ENCODE results near the gene SELENOO.

The SELENOO gene

GRCh38 chr22:50178871-50179869 lies 21.6 kb upstream of the SELENOO start:
- Histone ChIP-seq H3K27ac (ENCODE audit: low read length) (no peak overlapping the region), H3K27me3 (ENCODE audit: control insufficient read depth, insufficient read depth, low read length) (no peaks in the 10 kb centered on the region), H3K36me3 (ENCODE audit: control insufficient read depth, insufficient read depth, low read length) (no peaks in the 10 kb centered on the region; the same call in 1 of the 2 replicates), H3K4me1 (ENCODE audit: control insufficient read depth, insufficient read depth, low read length) (peaks cover 6% of the 10 kb centered on the region), H3K9me3 (ENCODE audit: control insufficient read depth, insufficient read depth, low read length) (no peaks in the 10 kb centered on the region), H3K4me3 (ENCODE audit: low read length) (no peak overlapping the region)
- DNase-seq (ENCODE audit: low read depth, low spot score), result no peak
- no CpG with 5 or more reads among the region's 64 CpGs for WGBS (ENCODE audit: insufficient coverage, insufficient read length)

- WGBS (ENCODE audit: insufficient coverage, insufficient read length), result 100% methylated on average over 5 of the region's 39 CpGs
- no peaks in the 10 kb centered on the region for H3K9me3 ChIP-seq (ENCODE audit: control insufficient read depth, insufficient read depth, low read length)
- no peaks in the 10 kb centered on the region; the same call in 1 of the 2 replicates for H3K36me3 ChIP-seq (ENCODE audit: control insufficient read depth, insufficient read depth, low read length)
- DNase-seq (ENCODE audit: low read depth, low spot score), result no peak
- H3K27ac ChIP-seq (ENCODE audit: low read length), result no peak overlapping the region
- peaks cover 8% of the 10 kb centered on the region for H3K4me1 ChIP-seq (ENCODE audit: control insufficient read depth, insufficient read depth, low read length)
- H3K27me3 ChIP-seq (ENCODE audit: control insufficient read depth, insufficient read depth, low read length), result no peaks in the 10 kb centered on the region
- H3K4me3 ChIP-seq (ENCODE audit: low read length), result no peak overlapping the region
Observed at GRCh38 chr22:50179937-50180726, 20.7 kb upstream of the SELENOO start.

DNA sequence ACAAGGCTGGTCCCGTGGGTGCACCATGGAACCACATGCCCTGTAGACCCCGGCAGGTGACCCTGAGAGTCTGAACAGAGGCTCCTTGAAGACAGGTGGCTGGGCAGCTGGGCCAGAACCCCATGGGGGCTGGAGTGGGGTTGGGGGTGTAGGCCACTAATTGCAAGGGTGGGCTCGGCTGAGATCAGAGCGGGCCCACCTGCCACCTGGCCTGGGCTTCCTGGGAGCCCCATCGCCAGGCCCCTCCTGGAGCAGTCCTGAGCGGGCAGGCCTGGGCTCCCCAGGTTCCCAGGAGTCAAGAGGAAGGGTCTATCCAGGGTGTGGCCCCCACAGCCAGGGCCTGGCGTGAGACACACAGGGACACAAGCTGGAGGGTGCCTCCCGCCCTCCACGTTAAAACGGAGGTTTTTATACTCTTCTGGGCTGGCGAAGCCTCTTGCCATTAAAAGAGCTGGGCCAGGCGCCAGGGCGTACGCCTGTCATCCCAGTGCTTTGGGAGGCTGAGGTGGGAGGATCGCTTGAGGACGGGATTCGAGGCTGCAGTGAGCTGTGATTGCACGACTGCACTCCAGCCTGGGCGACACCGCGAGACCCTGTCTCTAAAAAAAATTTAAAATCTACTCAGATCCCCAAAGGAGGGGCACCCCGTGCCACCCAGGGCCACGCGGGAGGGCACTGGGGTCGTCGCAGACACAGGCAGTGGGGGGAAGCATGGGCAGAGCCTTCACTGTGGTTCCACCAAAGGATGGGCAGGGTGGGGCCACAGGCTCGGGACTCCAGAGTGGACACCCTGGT lies 19.9 kb upstream of the SELENOO start:
- no CpG with 5 or more reads among the region's 27 CpGs for WGBS (ENCODE audit: insufficient coverage, insufficient read length)
- Histone ChIP-seq H3K36me3 (ENCODE audit: control insufficient read depth, insufficient read depth, low read length) (no peaks in the 10 kb centered on the region; the same call in 1 of the 2 replicates), H3K4me3 (ENCODE audit: low read length) (no peak overlapping the region), H3K4me1 (ENCODE audit: control insufficient read depth, insufficient read depth, low read length) (peaks cover 8% of the 10 kb centered on the region), H3K9me3 (ENCODE audit: control insufficient read depth, insufficient read depth, low read length) (no peaks in the 10 kb centered on the region), H3K27me3 (ENCODE audit: control insufficient read depth, insufficient read depth, low read length) (no peaks in the 10 kb centered on the region), H3K27ac (ENCODE audit: low read length) (no peak overlapping the region)
- no peak for DNase-seq (ENCODE audit: low read depth, low spot score)

GRCh38 chr22:50182176-50183081 lies 18.4 kb upstream of the SELENOO start:
- peaks cover 7% of the 10 kb centered on the region for H3K4me1 ChIP-seq (ENCODE audit: control insufficient read depth, insufficient read depth, low read length)
- DNase-seq (ENCODE audit: low read depth, low spot score), result no peak
- H3K9me3 ChIP-seq (ENCODE audit: control insufficient read depth, insufficient read depth, low read length), result no peaks in the 10 kb centered on the region
- no peak overlapping the region for H3K27ac ChIP-seq (ENCODE audit: low read length)
- no peaks in the 10 kb centered on the region for H3K27me3 ChIP-seq (ENCODE audit: control insufficient read depth, insufficient read depth, low read length)
- no peaks in the 10 kb centered on the region; the same call in 1 of the 2 replicates for H3K36me3 ChIP-seq (ENCODE audit: control insufficient read depth, insufficient read depth, low read length)
- H3K4me3 ChIP-seq (ENCODE audit: low read length), result no peak overlapping the region
- WGBS (ENCODE audit: insufficient coverage, insufficient read length), result no CpG with 5 or more reads among the region's 31 CpGs

- H3K36me3 ChIP-seq (ENCODE audit: control insufficient read depth, insufficient read depth, low read length), result no peaks in the 10 kb centered on the region; the same call in 1 of the 2 replicates
- WGBS (ENCODE audit: insufficient coverage, insufficient read length), result no CpG with 5 or more reads among the region's 19 CpGs
- peaks cover 4% of the 10 kb centered on the region for H3K4me1 ChIP-seq (ENCODE audit: control insufficient read depth, insufficient read depth, low read length)
- H3K27me3 ChIP-seq (ENCODE audit: control insufficient read depth, insufficient read depth, low read length), result no peaks in the 10 kb centered on the region
- no peaks in the 10 kb centered on the region for H3K9me3 ChIP-seq (ENCODE audit: control insufficient read depth, insufficient read depth, low read length)
- H3K4me3 ChIP-seq (ENCODE audit: low read length), result no peak overlapping the region
- H3K27ac ChIP-seq (ENCODE audit: low read length), result no peak overlapping the region
- DNase-seq (ENCODE audit: low read depth, low spot score), result no peak
Observed at GRCh38 chr22:50183141-50183971, 17.5 kb upstream of the SELENOO start.

DNA sequence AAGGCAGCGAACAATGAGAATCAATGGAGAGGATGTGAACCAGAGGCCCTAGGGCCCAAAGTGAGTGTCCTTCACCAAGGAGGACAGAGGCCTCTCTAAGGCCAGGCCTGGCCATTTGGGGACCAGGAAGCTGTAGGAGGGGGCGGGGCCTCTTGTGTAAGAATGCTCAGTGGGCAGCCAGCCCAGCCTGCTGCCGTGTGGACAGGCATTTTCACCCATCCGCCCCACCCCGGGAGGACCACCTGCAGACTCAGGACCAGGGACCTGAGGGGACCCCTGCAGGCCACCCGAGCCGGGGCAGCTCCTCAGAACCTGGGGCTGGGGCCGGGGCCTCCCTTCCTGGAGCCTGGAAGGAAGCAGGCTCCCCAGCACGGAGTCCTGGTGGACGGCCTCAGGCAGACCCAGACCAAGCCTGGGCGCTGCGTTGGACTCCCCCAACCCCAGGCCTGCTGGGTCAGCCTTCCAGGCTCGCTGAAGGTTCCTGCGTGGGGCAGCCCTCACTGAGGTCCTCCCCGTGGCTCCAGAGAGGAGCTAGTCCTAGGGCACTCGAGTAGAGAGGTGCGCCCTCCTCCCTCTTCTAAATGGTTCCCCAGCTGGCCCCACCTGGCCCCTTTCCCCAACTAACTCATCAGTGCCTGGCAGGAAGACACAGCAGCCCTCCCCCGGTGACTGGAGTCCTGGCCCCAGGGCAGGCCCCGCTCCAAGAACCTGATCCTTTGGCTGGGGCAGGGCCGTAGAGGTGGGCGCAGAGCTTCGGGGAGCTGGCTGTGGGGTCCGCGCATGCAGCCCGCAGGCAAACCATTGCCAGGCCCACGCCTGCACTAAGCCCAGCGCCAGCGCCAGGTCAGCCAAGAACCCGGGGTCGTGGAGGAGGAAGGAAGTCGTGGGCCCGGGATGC lies 16.6 kb upstream of the SELENOO start:
- Histone ChIP-seq H3K27me3 (ENCODE audit: control insufficient read depth, insufficient read depth, low read length) (no peaks in the 10 kb centered on the region), H3K9me3 (ENCODE audit: control insufficient read depth, insufficient read depth, low read length) (no peaks in the 10 kb centered on the region), H3K4me1 (ENCODE audit: control insufficient read depth, insufficient read depth, low read length) (peaks cover 4% of the 10 kb centered on the region; the same call in 1 of the 2 replicates), H3K4me3 (ENCODE audit: low read length) (peak overlapping the region; percentile 42; the same call in 1 of the 2 replicates), H3K27ac (ENCODE audit: low read length) (no peak overlapping the region), H3K36me3 (ENCODE audit: control insufficient read depth, insufficient read depth, low read length) (no peaks in the 10 kb centered on the region; the same call in 1 of the 2 replicates)
- no CpG with 5 or more reads among the region's 32 CpGs for WGBS (ENCODE audit: insufficient coverage, insufficient read length)
- DNase-seq (ENCODE audit: low read depth, low spot score), result no peak

GRCh38 chr22:50184902-50185374 lies 15.9 kb upstream of the SELENOO start:
- Histone ChIP-seq H3K4me1 (ENCODE audit: control insufficient read depth, insufficient read depth, low read length) (peaks cover 4% of the 10 kb centered on the region), H3K27ac (ENCODE audit: low read length) (no peak overlapping the region), H3K36me3 (ENCODE audit: control insufficient read depth, insufficient read depth, low read length) (no peaks in the 10 kb centered on the region; the same call in 1 of the 2 replicates), H3K27me3 (ENCODE audit: control insufficient read depth, insufficient read depth, low read length) (no peaks in the 10 kb centered on the region), H3K4me3 (ENCODE audit: low read length) (peak overlapping the region; percentile 42; the same call in 1 of the 2 replicates), H3K9me3 (ENCODE audit: control insufficient read depth, insufficient read depth, low read length) (no peaks in the 10 kb centered on the region)
- no peak for DNase-seq (ENCODE audit: low read depth, low spot score)
- no CpG with 5 or more reads among the region's 63 CpGs for WGBS (ENCODE audit: insufficient coverage, insufficient read length)

DNA sequence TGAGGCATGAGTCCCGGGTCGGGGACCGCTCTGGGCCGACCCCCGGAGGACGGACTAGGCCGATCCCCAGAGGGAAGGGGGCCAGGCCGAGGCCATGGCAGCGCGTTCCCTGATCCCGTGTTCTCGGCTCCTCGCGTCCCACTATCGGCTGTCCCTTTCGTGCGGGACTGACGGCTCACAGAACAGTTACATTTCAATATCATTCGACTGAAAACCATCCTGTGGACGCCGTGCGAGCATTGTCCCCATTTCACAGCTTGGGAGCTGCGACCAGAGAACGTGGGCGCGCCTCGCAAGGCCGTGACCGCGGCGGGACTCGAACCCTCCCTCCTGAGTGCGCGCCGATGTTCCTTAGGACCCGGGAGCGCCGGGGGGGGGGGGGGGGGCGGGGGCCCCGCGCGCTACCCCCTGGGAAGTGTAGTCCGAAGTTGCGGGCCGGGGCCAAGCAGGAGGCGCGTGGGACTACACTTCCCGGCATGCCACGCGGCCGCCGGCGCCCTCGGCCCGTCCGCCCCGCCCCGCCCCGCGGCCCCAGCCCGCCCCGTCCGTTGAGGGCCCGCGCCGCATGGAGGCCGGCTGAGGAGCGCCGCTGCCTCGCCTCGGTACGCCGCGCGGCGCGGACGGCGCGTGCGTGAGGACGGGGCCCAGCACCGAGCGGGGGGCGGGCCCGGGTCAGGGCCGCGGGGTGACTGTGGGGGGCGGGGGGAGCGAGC lies 15.3 kb upstream of the SELENOO start, which contains the start of gene TRABD:
Gene TRABD, plus strand, starts transcription at position 539 of the 713 bp plus-strand sequence. CDS start 7,148 bp downstream, outside the sequence.
- no peak within 1 kb of the TSS for H3K27ac ChIP-seq (ENCODE audit: low read length)
- H3K4me3 ChIP-seq (ENCODE audit: low read length), result peak within 1 kb of the TSS; percentile 65
- no peaks in the 10 kb centered on the region for H3K9me3 ChIP-seq (ENCODE audit: control insufficient read depth, insufficient read depth, low read length)
- H3K27me3 ChIP-seq (ENCODE audit: control insufficient read depth, insufficient read depth, low read length), result no peaks in the 10 kb centered on the region
- peaks cover 7% of the 10 kb centered on the region for H3K4me1 ChIP-seq (ENCODE audit: control insufficient read depth, insufficient read depth, low read length)
- peak; percentile 57 for DNase-seq (ENCODE audit: low read depth, low spot score)
- no peaks in the 10 kb centered on the region; the same call in 1 of the 2 replicates for H3K36me3 ChIP-seq (ENCODE audit: control insufficient read depth, insufficient read depth, low read length)
- no CpG with 5 or more reads among the region's 90 CpGs for WGBS (ENCODE audit: insufficient coverage, insufficient read length)
